GM10248 (cell line): Measurements from ENCODE around the gene FEZF2.

Experiments used
- CTCF ChIA-PET: fragments of 300-600 bp; sonication (Branson Sonifier 250); formaldehyde crosslinking; extraction: SDS; loops from one replicate; lab custom pipeline; 2021; ENCODE audit warnings: antibody characterized with exemption; lab: Yijun Ruan, JAX
- POLR2A ChIA-PET: fragments of 350-650 bp; sonication (Branson Sonifier 250); formaldehyde crosslinking; extraction: SDS; loops from one replicate; lab custom pipeline; 2020; ENCODE audit warnings: antibody characterized with exemption; lab: Yijun Ruan, JAX
- DNase-seq: peaks from one replicate; pipeline ENCODE4 v3.0.0; 2012; ENCODE audit errors: extremely low spot score
- CTCF ChIP-seq: IDR thresholded peaks from 2 replicates; pipeline ENCODE4 v1.5.1; 2012; ENCODE audit warnings: mild to moderate bottlenecking, low read depth; ENCODE audit errors: extremely low read depth, missing control alignments, control extremely low read depth

The FEZF2 gene

GRCh38 chr3:62370858-62371719 is 2.3 kb downstream of the FEZF2 start:
- ChIA-PET POLR2A (no interaction called here), CTCF (no interaction called here)
- no peak for DNase-seq
- no peak for TF ChIP-seq CTCF

GRCh38 chr3:62370112-62370857 is 3.1 kb downstream of the FEZF2 start:
- CTCF ChIA-PET, result no interaction called here
- DNase-seq, result no peak
- POLR2A ChIA-PET, result no interaction called here
- no peak for TF ChIP-seq CTCF

- no peak for TF ChIP-seq CTCF
- POLR2A ChIA-PET, result no interaction called here
- CTCF ChIA-PET, result no interaction called here
- DNase-seq, result no peak
Observed at GRCh38 chr3:62369476-62369743, 3.9 kb downstream of the FEZF2 start.

GRCh38 chr3:62368705-62369475 is 4.5 kb downstream of the FEZF2 start:
- ChIA-PET POLR2A (no interaction called here), CTCF (interaction anchor here (1.1 kb wide), 1 partner anchor 37 kb away, joined by 3 read pairs; no protein-coding TSS in a partner anchor)
- no peak for DNase-seq
- no peak for TF ChIP-seq CTCF

- DNase-seq, result no peak
- POLR2A ChIA-PET, result no interaction called here
- CTCF ChIA-PET, result interaction anchor here (1.1 kb wide), 1 partner anchor 36 kb away, joined by 3 read pairs; no protein-coding TSS in a partner anchor
- TF ChIP-seq CTCF, result no peak
Observed at GRCh38 chr3:62368290-62368704, 5.1 kb downstream of the FEZF2 start.

GRCh38 chr3:62367763-62368195 is 5.6 kb downstream of the FEZF2 start:
- TF ChIP-seq CTCF, result no peak
- POLR2A ChIA-PET, result no interaction called here
- no peak for DNase-seq
- CTCF ChIA-PET, result interaction anchor here (1.7 kb wide), 1 partner anchor 36 kb away, joined by 4 read pairs; no protein-coding TSS in a partner anchor
